Measurements from ENCODE around the gene NATD1.
"Not testable (repeated sequence)": the region's sequence is repeated elsewhere in the genome, so short reads cannot be mapped to it uniquely, and the experiment has no call there.

The NATD1 gene

GRCh38 chr17:21201874-21202273 is 51.3 kb downstream of the NATD1 start:
- H3K4me3 ChIP-seq (ENCODE audit: low read depth in 1 of 2, low read length in 2 of 2), result no peak overlapping the region
- no peak overlapping the region for H3K9ac ChIP-seq (ENCODE audit: low read length)
- H3K27ac ChIP-seq (ENCODE audit: low read depth, low read length), result no peak overlapping the region
- peaks cover 18% of the 10 kb centered on the region for H3K36me3 ChIP-seq (ENCODE audit: insufficient read depth, low read length)
- no peaks in the 10 kb centered on the region for H3K9me3 ChIP-seq (ENCODE audit: low read length)
- H3K4me1 ChIP-seq (ENCODE audit: insufficient read depth, low read length), result peaks cover 21% of the 10 kb centered on the region
- no peaks in the 10 kb centered on the region for H3K27me3 ChIP-seq (ENCODE audit: control insufficient read depth in 1 of 2, insufficient read depth in 2 of 2, low read length in 2 of 2)

- H3K27ac ChIP-seq (ENCODE audit: low read depth, low read length), result no peak overlapping the region
- no peaks in the 10 kb centered on the region for H3K27me3 ChIP-seq (ENCODE audit: control insufficient read depth in 1 of 2, insufficient read depth in 2 of 2, low read length in 2 of 2)
- H3K36me3 ChIP-seq (ENCODE audit: insufficient read depth, low read length), result peaks cover 22% of the 10 kb centered on the region
- peaks cover 21% of the 10 kb centered on the region for H3K4me1 ChIP-seq (ENCODE audit: insufficient read depth, low read length)
- no peak overlapping the region for H3K4me3 ChIP-seq (ENCODE audit: low read depth in 1 of 2, low read length in 2 of 2)
- no peaks in the 10 kb centered on the region for H3K9me3 ChIP-seq (ENCODE audit: low read length)
- no peak overlapping the region for H3K9ac ChIP-seq (ENCODE audit: low read length)
Measured at GRCh38 chr17:21201298-21201595, 52.0 kb downstream of the NATD1 start.

GRCh38 chr17:21200590-21201297 is 52.5 kb downstream of the NATD1 start:
- no peaks in the 10 kb centered on the region for H3K27me3 ChIP-seq (ENCODE audit: control insufficient read depth in 1 of 2, insufficient read depth in 2 of 2, low read length in 2 of 2)
- H3K9me3 ChIP-seq (ENCODE audit: low read length), result no peaks in the 10 kb centered on the region
- H3K4me3 ChIP-seq (ENCODE audit: low read depth in 1 of 2, low read length in 2 of 2), result no peak overlapping the region
- no peak overlapping the region for H3K27ac ChIP-seq (ENCODE audit: low read depth, low read length)
- no peak overlapping the region for H3K9ac ChIP-seq (ENCODE audit: low read length)
- H3K36me3 ChIP-seq (ENCODE audit: insufficient read depth, low read length), result peaks cover 25% of the 10 kb centered on the region
- H3K4me1 ChIP-seq (ENCODE audit: insufficient read depth, low read length), result peaks cover 21% of the 10 kb centered on the region

GRCh38 chr17:21199856-21200255 is 53.4 kb downstream of the NATD1 start:
- H3K27ac ChIP-seq (ENCODE audit: low read depth, low read length), result no peak overlapping the region
- H3K4me1 ChIP-seq (ENCODE audit: insufficient read depth, low read length), result peaks cover 18% of the 10 kb centered on the region
- H3K36me3 ChIP-seq (ENCODE audit: insufficient read depth, low read length), result peaks cover 27% of the 10 kb centered on the region
- H3K9me3 ChIP-seq (ENCODE audit: low read length), result no peaks in the 10 kb centered on the region
- H3K4me3 ChIP-seq (ENCODE audit: low read depth in 1 of 2, low read length in 2 of 2), result no peak overlapping the region
- no peak overlapping the region for H3K9ac ChIP-seq (ENCODE audit: low read length)
- no peaks in the 10 kb centered on the region for H3K27me3 ChIP-seq (ENCODE audit: control insufficient read depth in 1 of 2, insufficient read depth in 2 of 2, low read length in 2 of 2)

DNA sequence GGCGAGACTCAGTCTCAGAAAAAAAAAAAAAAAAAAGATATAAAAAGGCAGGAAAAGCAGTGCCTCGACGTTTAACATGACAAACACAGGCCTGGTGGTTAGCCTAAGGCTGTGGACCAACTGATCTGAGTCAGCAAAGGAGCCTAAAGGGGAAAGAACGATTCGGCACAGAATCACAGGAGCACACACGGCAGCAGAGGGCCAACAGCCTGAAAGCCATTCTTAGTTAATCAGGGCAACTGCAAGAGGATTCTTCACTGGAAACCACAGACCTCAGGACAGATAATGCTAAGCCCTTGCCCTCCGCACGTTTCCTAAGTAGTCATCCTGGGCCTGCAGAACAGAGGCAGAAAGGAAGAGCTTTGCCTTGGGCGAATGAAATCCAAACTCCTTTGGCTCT is 53.9 kb downstream of the NATD1 start:
- H3K27ac ChIP-seq (ENCODE audit: low read depth, low read length), result no peak overlapping the region
- no peak overlapping the region for H3K4me3 ChIP-seq (ENCODE audit: low read depth in 1 of 2, low read length in 2 of 2)
- H3K4me1 ChIP-seq (ENCODE audit: insufficient read depth, low read length), result peaks cover 14% of the 10 kb centered on the region
- no peak overlapping the region for H3K9ac ChIP-seq (ENCODE audit: low read length)
- peaks cover 27% of the 10 kb centered on the region for H3K36me3 ChIP-seq (ENCODE audit: insufficient read depth, low read length)
- no peaks in the 10 kb centered on the region for H3K9me3 ChIP-seq (ENCODE audit: low read length)
- no peaks in the 10 kb centered on the region for H3K27me3 ChIP-seq (ENCODE audit: control insufficient read depth in 1 of 2, insufficient read depth in 2 of 2, low read length in 2 of 2)

GRCh38 chr17:21198411-21198810 is 54.8 kb downstream of the NATD1 start:
- peaks cover 16% of the 10 kb centered on the region for H3K4me1 ChIP-seq (ENCODE audit: insufficient read depth, low read length)
- peaks cover 27% of the 10 kb centered on the region for H3K36me3 ChIP-seq (ENCODE audit: insufficient read depth, low read length)
- no peak overlapping the region for H3K27ac ChIP-seq (ENCODE audit: low read depth, low read length)
- no peaks in the 10 kb centered on the region for H3K9me3 ChIP-seq (ENCODE audit: low read length)
- H3K27me3 ChIP-seq (ENCODE audit: control insufficient read depth in 1 of 2, insufficient read depth in 2 of 2, low read length in 2 of 2), result no peaks in the 10 kb centered on the region
- H3K4me3 ChIP-seq (ENCODE audit: low read depth in 1 of 2, low read length in 2 of 2), result no peak overlapping the region
- no peak overlapping the region for H3K9ac ChIP-seq (ENCODE audit: low read length)

DNA sequence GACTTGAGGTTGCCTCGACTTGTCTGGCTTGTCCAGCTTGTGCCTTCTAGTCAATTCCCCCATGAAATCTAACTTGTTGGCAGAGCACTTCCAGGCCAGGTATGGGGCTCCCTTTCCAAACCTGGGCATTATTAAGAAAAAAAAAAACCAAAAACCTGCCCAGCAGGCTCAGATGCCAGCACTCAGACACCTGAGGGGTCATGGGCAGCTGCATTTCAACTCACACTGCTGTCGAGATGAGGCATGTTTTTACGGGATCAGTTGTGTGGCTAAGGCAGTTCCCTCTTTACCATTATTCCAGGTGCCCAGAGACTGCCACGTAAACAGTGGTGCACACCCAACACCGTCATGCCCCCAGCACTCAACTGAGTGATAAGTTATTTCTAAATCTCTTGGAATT is 57.1 kb downstream of the NATD1 start:
- H3K27me3 ChIP-seq (ENCODE audit: control insufficient read depth in 1 of 2, insufficient read depth in 2 of 2, low read length in 2 of 2), result no peaks in the 10 kb centered on the region
- H3K27ac ChIP-seq (ENCODE audit: low read depth, low read length), result no peak overlapping the region
- H3K4me3 ChIP-seq (ENCODE audit: low read depth in 1 of 2, low read length in 2 of 2), result no peak overlapping the region
- H3K36me3 ChIP-seq (ENCODE audit: insufficient read depth, low read length), result peaks cover 27% of the 10 kb centered on the region
- H3K4me1 ChIP-seq (ENCODE audit: insufficient read depth, low read length), result peaks cover 18% of the 10 kb centered on the region
- no peak overlapping the region for H3K9ac ChIP-seq (ENCODE audit: low read length)
- H3K9me3 ChIP-seq (ENCODE audit: low read length), result no peaks in the 10 kb centered on the region

DNA sequence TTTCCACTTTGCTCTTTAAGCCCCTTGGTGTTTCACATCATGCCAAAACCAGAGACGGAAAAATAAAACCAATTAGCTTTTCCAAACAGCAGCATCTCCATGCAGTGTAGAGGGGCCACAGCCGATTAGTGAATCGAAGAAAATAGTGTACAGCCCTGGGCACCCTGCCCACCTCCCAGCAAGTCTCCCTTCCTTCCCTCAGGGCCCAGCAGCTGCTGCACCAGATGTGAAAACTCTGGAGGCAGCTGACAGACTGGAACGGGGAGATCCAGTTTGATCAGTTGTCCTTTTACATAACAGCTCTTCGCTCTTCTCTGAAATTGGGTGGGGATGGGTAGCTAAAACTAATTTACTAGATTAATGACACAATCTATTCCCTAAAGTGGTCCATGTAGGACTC is 58.5 kb downstream of the NATD1 start:
- Histone ChIP-seq H3K27me3 (ENCODE audit: control insufficient read depth in 1 of 2, insufficient read depth in 2 of 2, low read length in 2 of 2) (no peaks in the 10 kb centered on the region), H3K27ac (ENCODE audit: low read depth, low read length) (no peak overlapping the region), H3K4me1 (ENCODE audit: insufficient read depth, low read length) (peaks cover 10% of the 10 kb centered on the region), H3K9me3 (ENCODE audit: low read length) (no peaks in the 10 kb centered on the region), H3K9ac (ENCODE audit: low read length) (no peak overlapping the region), H3K36me3 (ENCODE audit: insufficient read depth, low read length) (peaks cover 27% of the 10 kb centered on the region), H3K4me3 (ENCODE audit: low read depth in 1 of 2, low read length in 2 of 2) (no peak overlapping the region)

GRCh38 chr17:21194226-21194625 is 59.0 kb downstream of the NATD1 start:
- no peak overlapping the region for H3K9ac ChIP-seq (ENCODE audit: low read length)
- peaks cover 10% of the 10 kb centered on the region for H3K4me1 ChIP-seq (ENCODE audit: insufficient read depth, low read length)
- no peaks in the 10 kb centered on the region for H3K9me3 ChIP-seq (ENCODE audit: low read length)
- peaks cover 28% of the 10 kb centered on the region for H3K36me3 ChIP-seq (ENCODE audit: insufficient read depth, low read length)
- H3K27me3 ChIP-seq (ENCODE audit: control insufficient read depth in 1 of 2, insufficient read depth in 2 of 2, low read length in 2 of 2), result no peaks in the 10 kb centered on the region
- no peak overlapping the region for H3K27ac ChIP-seq (ENCODE audit: low read depth, low read length)
- no peak overlapping the region for H3K4me3 ChIP-seq (ENCODE audit: low read depth in 1 of 2, low read length in 2 of 2)

DNA sequence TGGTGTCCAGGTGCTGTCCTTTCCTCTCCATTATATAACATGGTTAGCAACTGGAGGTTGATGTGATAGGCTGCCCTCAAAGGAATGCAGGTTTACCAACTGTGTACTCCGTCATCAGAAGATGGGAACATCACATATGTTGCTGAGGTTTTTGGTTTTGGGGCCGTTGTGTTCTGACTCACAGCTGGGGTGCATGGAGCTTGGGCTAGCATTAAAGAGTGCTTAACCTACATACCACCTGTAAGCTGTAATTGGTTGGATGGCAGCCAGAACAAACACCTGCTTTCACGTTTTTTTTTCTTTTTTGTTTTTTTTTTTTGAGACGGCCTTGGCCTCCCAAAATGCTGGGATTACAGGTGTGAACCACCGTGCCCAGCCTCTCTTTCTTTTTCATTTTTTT is 60.2 kb downstream of the NATD1 start:
- Histone ChIP-seq H3K4me1 (ENCODE audit: insufficient read depth, low read length) (peaks cover 10% of the 10 kb centered on the region), H3K9ac (ENCODE audit: low read length) (no peak overlapping the region), H3K27ac (ENCODE audit: low read depth, low read length) (no peak overlapping the region), H3K9me3 (ENCODE audit: low read length) (no peaks in the 10 kb centered on the region), H3K4me3 (ENCODE audit: low read depth in 1 of 2, low read length in 2 of 2) (no peak overlapping the region), H3K36me3 (ENCODE audit: insufficient read depth, low read length) (peaks cover 29% of the 10 kb centered on the region), H3K27me3 (ENCODE audit: control insufficient read depth in 1 of 2, insufficient read depth in 2 of 2, low read length in 2 of 2) (no peaks in the 10 kb centered on the region)

GRCh38 chr17:21192414-21192813 is 60.8 kb downstream of the NATD1 start:
- not testable (repeated sequence) for H3K4me3 ChIP-seq (ENCODE audit: low read depth in 1 of 2, low read length in 2 of 2); H3K9ac ChIP-seq (ENCODE audit: low read length); H3K27me3 ChIP-seq (ENCODE audit: control insufficient read depth in 1 of 2, insufficient read depth in 2 of 2, low read length in 2 of 2); H3K27ac ChIP-seq (ENCODE audit: low read depth, low read length); H3K9me3 ChIP-seq (ENCODE audit: low read length)
- Histone ChIP-seq H3K36me3 (ENCODE audit: insufficient read depth, low read length) (peaks cover 24% of the 10 kb centered on the region), H3K4me1 (ENCODE audit: insufficient read depth, low read length) (peaks cover 10% of the 10 kb centered on the region)

DNA sequence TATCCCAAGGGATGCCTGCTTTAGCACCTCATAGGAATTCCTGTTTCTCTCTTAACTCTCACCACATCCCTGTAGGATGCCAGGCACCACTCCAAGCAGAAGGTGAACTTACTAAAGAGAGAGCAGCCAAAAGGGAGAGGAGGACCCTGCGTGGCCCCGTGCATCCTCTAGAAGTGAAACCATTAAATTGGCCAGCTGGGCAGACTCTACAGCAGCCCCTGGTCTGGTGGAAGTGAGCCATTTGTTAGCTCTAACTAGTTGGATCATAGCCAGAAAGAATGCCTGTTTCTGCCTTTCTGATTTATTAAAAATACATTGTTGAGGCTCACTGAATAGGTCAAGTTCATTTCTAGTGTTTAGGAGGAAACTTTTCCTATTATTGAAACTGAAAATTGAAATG is 61.5 kb downstream of the NATD1 start:
- Histone ChIP-seq H3K4me1 (ENCODE audit: insufficient read depth, low read length) (peaks cover 10% of the 10 kb centered on the region), H3K36me3 (ENCODE audit: insufficient read depth, low read length) (peaks cover 17% of the 10 kb centered on the region), H3K27ac (ENCODE audit: low read depth, low read length) (no peak overlapping the region)

More for the DNA sequence above, 61.5 kb downstream of the NATD1 start:
- Histone ChIP-seq H3K4me3 (ENCODE audit: low read depth in 1 of 2, low read length in 2 of 2) (no peak overlapping the region), H3K27me3 (ENCODE audit: control insufficient read depth in 1 of 2, insufficient read depth in 2 of 2, low read length in 2 of 2) (no peaks in the 10 kb centered on the region), H3K9me3 (ENCODE audit: low read length) (no peaks in the 10 kb centered on the region), H3K9ac (ENCODE audit: low read length) (no peak overlapping the region)
